Measurements from ENCODE around the gene SPIN4.
"Not testable (repeated sequence)": the region's sequence is repeated elsewhere in the genome, so short reads cannot be mapped to it uniquely, and the experiment has no call there.

Gene SPIN4

GRCh38 chrX:63350941-63351616 is at the start of gene SPIN4:
SPIN4 (minus strand) TSS chrX:63351332; CDS start chrX:63350819, 513 bp downstream.
- DNase-seq (ENCODE audit: extremely low spot score, insufficient read length, low read depth), result peak; percentile 64
- FAIRE-seq, result peak; percentile 97

- FAIRE-seq (no peak), DNase-seq (ENCODE audit: extremely low spot score, insufficient read length, low read depth) (no peak)
Measured at GRCh38 chrX:63400340-63400739, 49.2 kb upstream of the SPIN4 start.

GRCh38 chrX:63394872-63395271 is 43.7 kb upstream of the SPIN4 start:
- no peak for FAIRE-seq
- DNase-seq (ENCODE audit: extremely low spot score, insufficient read length, low read depth), result no peak

GRCh38 chrX:63393094-63393493 is 42.0 kb upstream of the SPIN4 start:
- not testable (repeated sequence) for DNase-seq (ENCODE audit: extremely low spot score, insufficient read length, low read depth); FAIRE-seq

- DNase-seq (ENCODE audit: extremely low spot score, insufficient read length, low read depth) (no peak), FAIRE-seq (no peak)
Measured at GRCh38 chrX:63387411-63387810, 36.3 kb upstream of the SPIN4 start.

- not testable (repeated sequence) for FAIRE-seq
Measured at GRCh38 chrX:63384263-63384662, 33.1 kb upstream of the SPIN4 start.

GRCh38 chrX:63373012-63373411 is 21.9 kb upstream of the SPIN4 start:
- DNase-seq (ENCODE audit: extremely low spot score, insufficient read length, low read depth); FAIRE-seq: not testable (repeated sequence)

More at GRCh38 chrX:63384263-63384662, 33.1 kb upstream of the SPIN4 start:
- not testable (repeated sequence) for DNase-seq (ENCODE audit: extremely low spot score, insufficient read length, low read depth)

GRCh38 chrX:63367699-63368098 is 16.6 kb upstream of the SPIN4 start:
- FAIRE-seq; DNase-seq (ENCODE audit: extremely low spot score, insufficient read length, low read depth): not testable (repeated sequence)

GRCh38 chrX:63363788-63364187 is 12.7 kb upstream of the SPIN4 start:
- DNase-seq (ENCODE audit: extremely low spot score, insufficient read length, low read depth) (no peak), FAIRE-seq (no peak)

GRCh38 chrX:63361494-63361893 is 10.4 kb upstream of the SPIN4 start:
- FAIRE-seq (no peak), DNase-seq (ENCODE audit: extremely low spot score, insufficient read length, low read depth) (no peak)

- FAIRE-seq (no peak), DNase-seq (ENCODE audit: extremely low spot score, insufficient read length, low read depth) (no peak)
Measured at GRCh38 chrX:63354484-63354883, 3.4 kb upstream of the SPIN4 start.

GRCh38 chrX:63350465-63350877 is 661 bp downstream of the SPIN4 start:
- FAIRE-seq (peak; percentile 76), DNase-seq (ENCODE audit: extremely low spot score, insufficient read length, low read depth) (no peak)

GRCh38 chrX:63349307-63349706 is 1.8 kb downstream of the SPIN4 start:
- no peak for DNase-seq (ENCODE audit: extremely low spot score, insufficient read length, low read depth)

GRCh38 chrX:63330681-63331080 is 20.5 kb downstream of the SPIN4 start:
- no peak for FAIRE-seq
- no peak for DNase-seq (ENCODE audit: extremely low spot score, insufficient read length, low read depth)

More at GRCh38 chrX:63349307-63349706, 1.8 kb downstream of the SPIN4 start:
- peak; percentile 12 for FAIRE-seq

- DNase-seq (ENCODE audit: extremely low spot score, insufficient read length, low read depth) (no peak), FAIRE-seq (no peak)
Measured at GRCh38 chrX:63327788-63328187, 23.3 kb downstream of the SPIN4 start.

GRCh38 chrX:63299596-63299995 is 51.5 kb downstream of the SPIN4 start:
- DNase-seq (ENCODE audit: extremely low spot score, insufficient read length, low read depth) (no peak), FAIRE-seq (no peak)
